Keratinocyte (primary cell): ENCODE data around the gene TBL1XR1.
"Not testable (repeated sequence)": the region's sequence is repeated elsewhere in the genome, so short reads cannot be mapped to it uniquely, and the experiment has no call there.

Experiments used
- EZH2 ChIP-seq: IDR thresholded peaks from one replicate; pipeline ENCODE4 v1.6.1; 2012; ENCODE audit warnings: inconsistent platforms, mild to moderate bottlenecking, low read length, moderate library complexity
- TF ChIP-seq, protein P1 (sequence below), 3 experiments: IDR thresholded peaks in 1 of 3; conservative IDR thresholded peaks in 1 of 3; optimal IDR thresholded peaks in 1 of 3; 2 replicates in 2 of 3; 3 replicates in 1 of 3; pipeline versions ENCODE3 to v1.5.1; 2011; ENCODE audit warnings: low read length in 3 of 3, mild to moderate bottlenecking in 3 of 3, moderate library complexity in 2 of 3, control low read depth in 1 of 3, inconsistent platforms in 1 of 3; ENCODE audit not compliant: insufficient read depth in 2 of 3; ENCODE audit errors: extremely low read depth in 1 of 3

DNA sequence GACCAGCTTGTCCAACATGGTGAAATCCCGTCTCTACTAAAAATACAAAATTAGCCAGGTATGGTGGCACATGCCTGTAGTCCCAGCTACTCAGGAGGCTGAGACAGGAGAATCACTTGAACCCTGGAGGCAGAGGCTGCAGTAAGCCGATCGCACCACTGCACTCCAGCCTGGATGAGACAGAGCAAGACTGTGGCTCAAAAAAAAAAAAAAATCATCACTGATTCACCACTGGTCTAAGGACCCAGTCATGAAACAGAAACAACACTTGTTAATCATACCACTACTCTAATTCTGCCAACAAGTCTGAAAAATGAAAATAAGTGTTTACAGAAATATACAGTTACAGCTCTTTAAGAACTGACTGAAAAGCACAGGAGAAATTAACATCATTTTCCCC is 12.7 kb downstream of the TBL1XR1 start:
- TF ChIP-seq, protein P1, sequence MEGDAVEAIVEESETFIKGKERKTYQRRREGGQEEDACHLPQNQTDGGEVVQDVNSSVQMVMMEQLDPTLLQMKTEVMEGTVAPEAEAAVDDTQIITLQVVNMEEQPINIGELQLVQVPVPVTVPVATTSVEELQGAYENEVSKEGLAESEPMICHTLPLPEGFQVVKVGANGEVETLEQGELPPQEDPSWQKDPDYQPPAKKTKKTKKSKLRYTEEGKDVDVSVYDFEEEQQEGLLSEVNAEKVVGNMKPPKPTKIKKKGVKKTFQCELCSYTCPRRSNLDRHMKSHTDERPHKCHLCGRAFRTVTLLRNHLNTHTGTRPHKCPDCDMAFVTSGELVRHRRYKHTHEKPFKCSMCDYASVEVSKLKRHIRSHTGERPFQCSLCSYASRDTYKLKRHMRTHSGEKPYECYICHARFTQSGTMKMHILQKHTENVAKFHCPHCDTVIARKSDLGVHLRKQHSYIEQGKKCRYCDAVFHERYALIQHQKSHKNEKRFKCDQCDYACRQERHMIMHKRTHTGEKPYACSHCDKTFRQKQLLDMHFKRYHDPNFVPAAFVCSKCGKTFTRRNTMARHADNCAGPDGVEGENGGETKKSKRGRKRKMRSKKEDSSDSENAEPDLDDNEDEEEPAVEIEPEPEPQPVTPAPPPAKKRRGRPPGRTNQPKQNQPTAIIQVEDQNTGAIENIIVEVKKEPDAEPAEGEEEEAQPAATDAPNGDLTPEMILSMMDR (optimal IDR thresholded peaks at IDR 0.05 in 1 of 3, IDR thresholded peaks at IDR 0.05 in 1 of 3, conservative IDR thresholded peaks at IDR 0.05 in 1 of 3; ENCODE audit: extremely low read depth in 1 of 3, insufficient read depth in 2 of 3, low read length in 3 of 3) = not testable (repeated sequence)
- not testable (repeated sequence) for TF ChIP-seq EZH2
